Measurements from ENCODE around the gene ZBP1.

Gene ZBP1

GRCh38 chr20:57586943-57587277 lies 33.3 kb downstream of the ZBP1 start:
- TF ChIP-seq CTCF (IDR thresholded peaks at IDR 0.05; ENCODE audit: low read depth, low read length) = no peak
- no peak for DNase-seq (ENCODE audit: extremely low read depth, low read depth)

- DNase-seq (ENCODE audit: extremely low read depth, low read depth) = no peak
- TF ChIP-seq CTCF (IDR thresholded peaks at IDR 0.05; ENCODE audit: low read depth, low read length) = no peak
These were observed 33.8 kb downstream of the ZBP1 start for GRCh38 chr20:57586370-57586793.

- no peak for TF ChIP-seq CTCF (IDR thresholded peaks at IDR 0.05; ENCODE audit: low read depth, low read length)
- DNase-seq (ENCODE audit: extremely low read depth, low read depth) = no peak
These were observed 34.6 kb downstream of the ZBP1 start for GRCh38 chr20:57585466-57586213.

- no peak for TF ChIP-seq CTCF (IDR thresholded peaks at IDR 0.05; ENCODE audit: low read depth, low read length)
These were observed 35.3 kb downstream of the ZBP1 start for GRCh38 chr20:57584768-57585461.

GRCh38 chr20:57583289-57584257 lies 36.7 kb downstream of the ZBP1 start:
- DNase-seq (ENCODE audit: extremely low read depth, low read depth) = no peak
- no peak for TF ChIP-seq CTCF (IDR thresholded peaks at IDR 0.05; ENCODE audit: low read depth, low read length)

More at GRCh38 chr20:57584768-57585461, 35.3 kb downstream of the ZBP1 start:
- no peak for DNase-seq (ENCODE audit: extremely low read depth, low read depth)

GRCh38 chr20:57582432-57583288 lies 37.6 kb downstream of the ZBP1 start:
- DNase-seq (ENCODE audit: extremely low read depth, low read depth) = no peak
- peak; percentile 30 for TF ChIP-seq CTCF (IDR thresholded peaks at IDR 0.05; ENCODE audit: low read depth, low read length)
